Measurements from ENCODE around the gene CCL22. TPM values are rescaled to one million over a fixed set of nuclear protein-coding genes. Genes with fewer than 3 reads are reported as not detected.

CCL22 gene
- total RNA-seq, 4 donors from 2014 or later = not detected

- Histone ChIP-seq H3K4me3 (replicated peaks in 1 of 3) (no peak overlapping the region), H3K9me3 (no peaks in the 10 kb centered on the region), H3K36me3 (no peaks in the 10 kb centered on the region), H3K27me3 (no peaks in the 10 kb centered on the region), H3K4me1 (no peaks in the 10 kb centered on the region), H3K27ac (no peak overlapping the region)
- intact Hi-C loops (cut with DNase I) = no loop called here
- WGBS, 2 donors = 80 to 85% methylated on average over 7 of the region's 7 CpGs
- no peak for DNase-seq
- TF ChIP-seq CTCF (IDR thresholded peaks at IDR 0.05) = no peak
- no peak for TF ChIP-seq POLR2A (IDR thresholded peaks at IDR 0.05)
Measured at GRCh38 chr16:57354311-57354710, 4.3 kb upstream of the CCL22 start.

GRCh38 chr16:57355898-57356414 is 2.6 kb upstream of the CCL22 start:
- Histone ChIP-seq H3K27ac (no peak overlapping the region), H3K4me3 (replicated peaks in 1 of 3) (no peak overlapping the region), H3K27me3 (no peaks in the 10 kb centered on the region), H3K36me3 (no peaks in the 10 kb centered on the region), H3K4me1 (no peaks in the 10 kb centered on the region), H3K9me3 (no peaks in the 10 kb centered on the region)
- TF ChIP-seq CTCF (IDR thresholded peaks at IDR 0.05) (no peak), POLR2A (IDR thresholded peaks at IDR 0.05) (no peak)
- WGBS, 2 donors = 87 to 93% methylated on average over 5 of the region's 5 CpGs
- intact Hi-C loops (cut with DNase I) = no loop called here
- no peak for DNase-seq

- Histone ChIP-seq H3K4me3 (replicated peaks in 1 of 3) (no peak overlapping the region), H3K4me1 (peaks cover 0 to 4% of the 10 kb centered on the region in 2 donors), H3K9me3 (no peaks in the 10 kb centered on the region), H3K36me3 (no peaks in the 10 kb centered on the region), H3K27ac (no peak overlapping the region), H3K27me3 (no peaks in the 10 kb centered on the region)
- intact Hi-C loops (cut with DNase I) = no loop called here
- 95 to 98% methylated on average over 4 of the region's 4 CpGs for WGBS, 2 donors
- no peak for DNase-seq
- TF ChIP-seq CTCF (IDR thresholded peaks at IDR 0.05) = no peak
- no peak for TF ChIP-seq POLR2A (IDR thresholded peaks at IDR 0.05)
Measured at GRCh38 chr16:57356547-57356946, 2.0 kb upstream of the CCL22 start.

- no peaks in the 10 kb centered on the region for H3K9me3 ChIP-seq
- H3K4me3 ChIP-seq (replicated peaks in 1 of 3) = no peak overlapping the region
Measured at GRCh38 chr16:57357330-57358085, 1.1 kb upstream of the CCL22 start.

More at GRCh38 chr16:57357330-57358085, 1.1 kb upstream of the CCL22 start:
- H3K27ac ChIP-seq = no peak overlapping the region
- 83 to 91% methylated on average over 9 of the region's 9 CpGs for WGBS, 2 donors
- DNase-seq = no peak
- H3K4me1 ChIP-seq = peaks cover 0 to 7% of the 10 kb centered on the region in 2 donors
- H3K27me3 ChIP-seq = no peaks in the 10 kb centered on the region
- no peaks in the 10 kb centered on the region for H3K36me3 ChIP-seq
- TF ChIP-seq POLR2A (IDR thresholded peaks at IDR 0.05) = no peak
- no peak for TF ChIP-seq CTCF (IDR thresholded peaks at IDR 0.05)
- intact Hi-C loops (cut with DNase I) = no loop called here
